BLaER1 treated with 17β-estradiol and CSF1 and Interleukin-3, amounts not matched to agents 10 nM and 100 nM (cell line): Measurements from ENCODE around the gene SYT8.

Source experiments
- H3K27ac ChIP-seq, 11 experiments: shearing (Covaris generic); formaldehyde crosslinking; 2 replicates each; pipeline ENCODE4 v1.8.1; 2022
- H3K27me3 ChIP-seq, 11 experiments: shearing (Covaris generic); formaldehyde crosslinking; 2 replicates each; pipeline ENCODE4 v1.8.1; 2022
- H3K36me3 ChIP-seq, 11 experiments: shearing (Covaris generic); formaldehyde crosslinking; 2 replicates each; pipeline ENCODE4 v1.8.1; 2022
- H3K4me1 ChIP-seq, 10 experiments: shearing (Covaris generic); formaldehyde crosslinking; 2 replicates each; pipeline ENCODE4 v1.8.1; 2022
- H3K4me2 ChIP-seq, 11 experiments: shearing (Covaris generic); formaldehyde crosslinking; 2 replicates each; pipeline ENCODE4 v1.8.1; 2022
- H3K4me3 ChIP-seq, 10 experiments: shearing (Covaris generic); formaldehyde crosslinking; 2 replicates each; pipeline ENCODE4 v1.8.1; 2022
- H3K9ac ChIP-seq, 11 experiments: shearing (Covaris generic); formaldehyde crosslinking; 2 replicates each; pipeline ENCODE4 v1.8.1; 2022
- H3K9me3 ChIP-seq, 11 experiments: shearing (Covaris generic); formaldehyde crosslinking; replicated peaks in 1 of 11; 2 replicates each; pipeline ENCODE4 v1.8.1; 2022
- H4K20me1 ChIP-seq, 11 experiments: shearing (Covaris generic); formaldehyde crosslinking; 2 replicates each; pipeline ENCODE4 v1.8.1; 2022
- Cebpa-rat ChIP-seq, 11 experiments: shearing (Covaris generic); IDR thresholded peaks; 2 replicates each; pipeline ENCODE4 v1.8.1; 2022

SYT8 gene

DNA sequence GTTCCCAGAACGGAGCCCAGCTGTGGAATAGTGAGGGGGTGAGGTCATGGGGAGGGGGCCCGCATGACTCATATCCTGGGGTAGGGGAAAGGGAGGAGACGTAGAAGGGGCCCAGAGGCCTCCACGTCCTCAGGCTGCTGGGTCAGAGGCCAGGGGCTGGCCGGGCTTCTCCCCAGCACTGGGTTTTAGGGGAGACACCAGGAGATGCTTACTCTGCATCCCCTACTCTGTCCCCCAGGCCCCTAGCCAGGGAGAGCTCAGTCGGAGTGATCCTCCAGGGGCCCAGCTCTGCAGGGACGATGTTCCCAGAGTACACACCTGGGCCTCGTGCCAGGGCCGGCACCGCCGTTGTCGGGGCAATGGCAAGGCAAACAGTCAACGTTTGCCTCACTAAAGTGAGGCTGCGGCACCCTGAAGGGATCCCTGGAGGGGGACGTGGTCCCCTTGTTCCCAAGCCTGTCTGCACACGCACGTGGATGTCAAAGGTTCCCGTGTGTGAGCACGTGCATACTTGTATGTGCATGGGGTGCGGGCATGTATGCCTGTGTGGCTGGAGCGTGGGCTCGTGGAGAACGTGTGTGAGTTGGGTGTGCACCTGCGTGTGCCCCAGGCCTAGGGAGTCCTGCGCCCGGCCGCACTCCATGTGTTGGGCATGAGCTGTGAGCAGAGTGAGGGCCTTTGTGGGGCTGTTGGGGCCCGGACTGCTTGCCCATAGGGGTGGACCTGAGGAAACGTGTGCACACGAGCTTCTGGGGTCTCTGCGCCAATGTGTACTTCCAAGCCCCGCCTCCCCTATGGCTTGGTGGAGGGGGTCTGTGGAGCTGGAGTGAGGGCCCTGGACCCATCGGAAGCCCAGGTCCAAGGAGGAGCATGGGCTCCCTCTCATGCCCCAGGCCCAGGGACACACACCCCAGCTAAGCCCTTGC is 42.7 kb downstream of the SYT8 start:
- Histone ChIP-seq H4K20me1 (peaks cover 0 to 28% (median 0%) of the 10 kb centered on the region in 11 experiments; a peak in 7 of 22 replicates), H3K4me1 (peaks cover 65 to 93% (median 86%) of the 10 kb centered on the region in 10 experiments), H3K4me3 (no peak overlapping the region), H3K9ac (no peak overlapping the region; a peak in 2 of 22 replicates), H3K4me2 (peak overlapping the region; percentile 26 to 77 (median 66); a peak in 20 of 22 replicates), H3K27me3 (peaks cover 0 to 5% (median 0%) of the 10 kb centered on the region in 11 experiments; a peak in 2 of 22 replicates), H3K9me3 (no peaks in the 10 kb centered on the region), H3K36me3 (no peaks in the 10 kb centered on the region), H3K27ac (no peak overlapping the region)
- no peak for TF ChIP-seq Cebpa-rat (IDR thresholded peaks at IDR 0.05)

DNA sequence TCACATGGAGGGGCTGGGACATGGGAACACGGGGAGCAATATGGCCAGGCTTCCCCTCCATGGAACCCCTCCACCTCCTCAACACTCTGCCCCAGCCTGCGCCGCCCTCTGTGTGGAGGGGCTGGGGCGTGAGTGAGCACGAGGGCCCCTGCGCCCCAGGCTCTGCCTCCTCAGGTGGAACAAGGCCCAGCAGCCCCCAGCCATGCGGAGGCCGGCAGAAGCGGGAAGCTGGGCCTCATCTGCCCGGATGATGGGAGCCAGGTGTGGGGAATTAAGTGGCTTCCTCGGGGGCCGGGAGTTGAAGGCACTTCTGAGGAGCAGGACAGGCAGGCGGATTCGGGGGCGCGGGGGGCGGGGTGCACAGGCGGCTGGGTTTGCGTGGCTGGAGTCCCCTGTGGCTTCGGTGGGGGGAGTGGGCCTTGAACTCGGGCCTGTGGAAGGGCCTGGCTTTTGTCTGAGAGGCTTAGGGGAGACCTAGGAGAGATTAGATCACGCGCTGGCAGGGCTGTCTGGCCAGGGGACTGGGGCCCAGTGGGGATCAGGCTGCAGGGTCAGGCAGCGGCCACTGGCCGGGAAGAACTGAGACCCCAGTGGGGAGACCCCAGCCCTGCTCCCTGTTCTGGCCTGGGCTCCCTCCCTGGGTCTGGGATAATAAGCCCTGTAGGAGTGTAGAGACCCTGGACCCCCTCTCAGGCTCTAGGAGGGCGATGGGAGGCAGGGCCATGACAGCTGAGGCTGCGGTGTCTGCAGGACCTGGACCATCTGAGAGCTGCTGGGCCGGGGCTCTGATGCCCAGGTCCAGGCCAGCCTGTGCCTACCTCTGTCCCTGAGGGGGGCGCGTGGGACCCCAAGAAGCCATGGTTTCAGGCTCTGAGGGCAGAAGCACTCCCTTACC is 43.6 kb downstream of the SYT8 start:
- Histone ChIP-seq H3K9me3 (no peaks in the 10 kb centered on the region), H4K20me1 (peaks cover 0 to 22% (median 0%) of the 10 kb centered on the region in 11 experiments; a peak in 4 of 22 replicates), H3K4me2 (peak overlapping the region in 9 of 11 experiments; percentile 47 to 77 (median 70); a peak in 14 of 22 replicates), H3K4me3 (no peak overlapping the region), H3K4me1 (peaks cover 64 to 94% (median 87%) of the 10 kb centered on the region in 10 experiments), H3K36me3 (no peaks in the 10 kb centered on the region; a peak in 2 of 22 replicates), H3K9ac (no peak overlapping the region; a peak in 1 of 22 replicates), H3K27ac (no peak overlapping the region), H3K27me3 (no peaks in the 10 kb centered on the region)
- TF ChIP-seq Cebpa-rat (IDR thresholded peaks at IDR 0.05), result no peak

DNA sequence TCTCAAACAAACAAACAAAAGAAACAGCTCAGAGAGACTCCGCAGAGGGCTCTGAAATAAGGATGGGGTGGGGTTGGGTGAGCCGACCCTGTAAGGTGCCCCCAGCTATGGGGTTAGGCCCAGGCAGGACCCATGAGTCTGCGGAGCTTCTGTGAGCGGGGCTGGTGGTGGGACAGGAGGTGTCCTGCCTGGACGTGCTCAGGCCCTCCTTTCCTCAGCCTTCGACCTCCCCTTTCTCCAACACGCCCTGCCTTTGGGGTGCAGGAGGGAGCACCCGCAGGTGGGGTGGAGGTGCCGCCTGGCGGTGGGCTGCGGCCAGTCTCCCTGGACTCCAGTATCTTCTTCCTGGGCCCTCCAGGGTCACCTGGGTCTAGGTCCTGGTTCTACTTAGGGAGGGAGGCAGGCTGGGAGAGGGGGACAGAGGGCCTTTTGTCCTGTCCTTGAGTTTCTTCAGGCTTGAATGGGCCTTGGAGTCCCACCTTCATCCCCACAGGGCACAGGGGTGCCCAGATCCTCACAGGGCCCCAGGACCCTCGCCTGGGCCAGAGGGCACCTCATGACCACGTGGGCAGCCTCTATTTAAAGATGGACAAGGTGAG is 44.7 kb downstream of the SYT8 start:
- no peaks in the 10 kb centered on the region for H3K27me3 ChIP-seq
- no peak for TF ChIP-seq Cebpa-rat (IDR thresholded peaks at IDR 0.05)
- H3K4me1 ChIP-seq, result peaks cover 59 to 95% (median 91%) of the 10 kb centered on the region in 10 experiments
- H4K20me1 ChIP-seq, result peaks cover 0 to 18% (median 0%) of the 10 kb centered on the region in 11 experiments; a peak in 4 of 22 replicates
- peak overlapping the region in 6 of 11 experiments; percentile 3 to 74 (median 70); a peak in 4 of 22 replicates for H3K9ac ChIP-seq
- H3K9me3 ChIP-seq, result no peaks in the 10 kb centered on the region
- H3K4me2 ChIP-seq, result peak overlapping the region; percentile 78 to 96 (median 93); a peak in 21 of 22 replicates
- peak overlapping the region in 8 of 11 experiments; percentile 4 to 87 (median 82); a peak in 10 of 22 replicates for H3K27ac ChIP-seq
- peaks cover 0 to 4% (median 0%) of the 10 kb centered on the region in 11 experiments; a peak in 4 of 22 replicates for H3K36me3 ChIP-seq
- H3K4me3 ChIP-seq, result no peak overlapping the region

DNA sequence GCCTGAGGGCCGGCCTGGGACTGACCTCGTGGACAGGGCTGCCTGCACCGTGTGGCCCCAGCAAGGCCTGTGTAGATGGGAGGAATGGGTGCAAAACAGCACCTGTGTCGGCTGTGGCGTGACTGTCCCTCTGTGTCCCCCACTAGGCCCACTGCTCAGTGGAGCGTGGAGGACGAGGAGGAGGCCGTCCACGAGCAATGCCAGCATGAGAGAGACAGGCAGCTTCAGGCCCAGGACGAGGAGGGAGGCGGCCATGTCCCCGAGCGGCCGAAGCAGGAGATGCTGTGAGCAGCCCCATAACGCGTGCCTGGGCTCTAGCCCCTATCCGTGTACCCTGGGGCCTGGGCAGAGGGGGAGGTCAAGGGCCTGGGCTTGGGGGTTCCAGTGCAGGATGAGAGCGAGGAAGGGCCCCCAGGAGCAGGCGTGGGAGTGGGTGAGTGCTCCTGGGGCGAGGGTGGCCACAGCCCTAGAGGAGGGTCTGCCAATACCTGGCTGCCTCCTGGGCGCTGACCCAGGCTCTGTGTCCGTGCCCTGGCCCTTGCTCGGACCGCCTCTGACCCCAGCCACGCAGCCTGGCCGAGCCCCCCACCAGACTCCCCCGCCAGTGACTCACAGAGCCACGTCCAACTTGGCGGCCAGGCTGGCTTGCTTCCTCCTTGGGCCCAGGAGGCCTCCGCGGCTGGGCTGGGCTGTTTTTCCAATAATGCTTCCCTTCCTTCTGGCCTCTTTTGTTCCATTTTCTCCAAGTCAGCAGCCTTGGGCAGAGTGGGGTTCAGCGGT is 45.3 kb downstream of the SYT8 start:
- H3K27ac ChIP-seq, result peak overlapping the region; percentile 74 to 87 (median 82)
- H3K27me3 ChIP-seq, result no peaks in the 10 kb centered on the region
- H4K20me1 ChIP-seq, result peaks cover 0 to 12% (median 0%) of the 10 kb centered on the region in 11 experiments; a peak in 3 of 22 replicates
- H3K4me3 ChIP-seq, result no peak overlapping the region; a peak in 1 of 20 replicates
- no peak for TF ChIP-seq Cebpa-rat (IDR thresholded peaks at IDR 0.05)
- H3K36me3 ChIP-seq, result peaks cover 0 to 11% (median 0%) of the 10 kb centered on the region in 11 experiments; a peak in 4 of 22 replicates
- peaks cover 59 to 88% (median 84%) of the 10 kb centered on the region in 10 experiments for H3K4me1 ChIP-seq
- H3K4me2 ChIP-seq, result peak overlapping the region; percentile 78 to 96 (median 93)
- peak overlapping the region; percentile 42 to 80 (median 73) for H3K9ac ChIP-seq
- H3K9me3 ChIP-seq, result no peaks in the 10 kb centered on the region

DNA sequence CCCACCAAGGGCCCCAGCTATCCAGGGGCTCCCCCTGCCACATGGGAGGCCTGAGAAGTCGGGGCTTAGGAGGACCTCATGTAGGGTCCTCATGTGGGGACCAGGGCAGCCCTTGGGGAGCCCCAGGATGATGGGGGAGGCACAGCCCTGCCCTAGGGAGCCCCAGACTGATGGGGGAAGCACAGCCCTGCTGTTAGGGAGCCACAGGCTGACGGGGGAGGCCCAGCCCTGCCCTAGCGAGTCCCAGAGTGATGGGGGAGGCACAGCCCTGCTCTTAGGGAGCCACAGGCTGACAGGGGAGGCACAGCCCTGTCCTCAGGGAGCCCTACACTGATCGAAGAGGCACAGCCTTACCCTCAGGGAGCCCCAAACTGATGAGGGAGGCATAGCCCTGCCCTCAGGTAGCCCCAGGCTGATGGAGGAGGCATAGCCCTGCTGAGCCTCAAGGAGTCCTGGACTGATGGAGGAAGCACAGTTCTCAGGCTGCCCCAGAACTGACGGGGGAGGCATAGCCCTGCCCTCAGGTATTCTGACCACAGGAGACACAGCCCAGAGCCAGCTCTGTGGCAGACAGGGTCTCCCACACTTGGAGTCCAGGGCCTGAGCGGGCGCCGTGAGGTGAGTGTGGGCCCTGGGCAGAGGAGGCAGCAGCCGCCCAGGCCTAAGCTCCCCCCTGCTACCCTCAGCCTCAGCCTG is 46.1 kb downstream of the SYT8 start:
- TF ChIP-seq Cebpa-rat (IDR thresholded peaks at IDR 0.05), result no peak
- Histone ChIP-seq H3K27ac (peak overlapping the region; percentile 74 to 87 (median 82)), H3K27me3 (no peaks in the 10 kb centered on the region)

DNA sequence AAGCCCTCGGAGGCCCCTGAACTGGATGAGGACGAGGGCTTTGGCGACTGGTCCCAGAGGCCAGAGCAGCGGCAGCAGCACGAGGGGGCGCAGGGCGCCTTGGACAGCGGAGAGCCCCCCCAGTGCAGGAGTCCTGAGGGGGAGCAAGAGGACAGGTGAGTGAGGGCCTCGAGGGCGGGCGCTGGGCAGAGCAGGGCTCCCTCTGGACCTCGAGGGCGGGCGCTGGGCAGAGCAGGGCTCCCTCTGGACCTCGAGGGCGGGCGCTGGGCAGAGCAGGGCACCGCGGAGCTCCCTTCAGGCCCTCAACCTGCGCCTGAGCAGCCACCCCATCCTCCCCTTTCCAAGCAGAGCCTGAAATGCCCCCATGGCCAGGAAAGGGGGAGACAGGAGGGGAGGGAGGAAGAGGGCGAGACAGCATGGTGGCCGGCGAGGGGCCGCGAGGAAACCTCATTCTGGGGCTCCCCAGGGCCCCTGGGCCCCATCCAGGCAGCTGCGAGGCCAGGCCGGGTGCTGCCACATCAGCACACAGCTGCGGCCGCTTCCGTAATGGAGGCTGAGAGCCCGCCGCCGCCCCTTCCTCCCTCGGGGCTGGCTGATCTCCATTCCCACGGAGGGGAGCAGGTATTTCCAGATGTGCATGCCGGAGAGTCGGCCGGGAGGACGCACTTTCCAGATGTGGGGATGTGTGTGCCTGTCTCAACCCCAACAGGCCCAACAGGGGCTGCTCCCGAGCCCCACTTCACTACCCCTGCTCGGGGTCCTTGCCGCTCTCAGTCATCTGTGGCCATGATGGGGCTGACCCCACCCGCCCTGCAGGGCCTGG is 46.9 kb downstream of the SYT8 start:
- H3K4me2 ChIP-seq, result peak overlapping the region; percentile 78 to 96 (median 93)
- H3K27ac ChIP-seq, result peak overlapping the region; percentile 74 to 87 (median 82)
- no peaks in the 10 kb centered on the region for H3K9me3 ChIP-seq
- no peaks in the 10 kb centered on the region for H3K27me3 ChIP-seq
- peaks cover 0 to 20% (median 0%) of the 10 kb centered on the region in 11 experiments; a peak in 5 of 22 replicates for H3K36me3 ChIP-seq
- H3K4me3 ChIP-seq, result peak overlapping the region in 7 of 10 experiments; percentile 4 to 45 (median 28); a peak in 11 of 20 replicates
- H3K4me1 ChIP-seq, result peaks cover 49 to 73% (median 69%) of the 10 kb centered on the region in 10 experiments
- 0 out of 22 replicates have a peak, but pooled peaks cover 0 to 3% (median 0%) of the 10 kb centered on the region in 11 experiments for H4K20me1 ChIP-seq
- TF ChIP-seq Cebpa-rat (IDR thresholded peaks at IDR 0.05), result no peak
- peak overlapping the region; percentile 42 to 80 (median 73); a peak in 21 of 22 replicates for H3K9ac ChIP-seq

More for the DNA sequence above, 46.1 kb downstream of the SYT8 start:
- Histone ChIP-seq H3K36me3 (peaks cover 0 to 18% (median 0%) of the 10 kb centered on the region in 11 experiments; a peak in 5 of 22 replicates), H3K4me2 (peak overlapping the region; percentile 78 to 96 (median 93)), H3K9me3 (no peaks in the 10 kb centered on the region), H4K20me1 (peaks cover 0 to 8% (median 0%) of the 10 kb centered on the region in 11 experiments; a peak in 2 of 22 replicates), H3K4me1 (peaks cover 56 to 81% (median 77%) of the 10 kb centered on the region in 10 experiments), H3K4me3 (peak overlapping the region in 3 of 10 experiments; percentile 31 to 45 (median 36); a peak in 5 of 20 replicates), H3K9ac (peak overlapping the region; percentile 42 to 80 (median 73))
